Astrocyte of the cerebellum (primary cell): ENCODE data around the gene FYCO1.

Source experiments
- DNase-seq: peaks from one replicate; pipeline ENCODE4 v3.0.0-alpha.2; 2011; ENCODE audit warnings: low read depth
- H3K4me3 ChIP-seq: 2 replicates; pipeline ENCODE4 v1.5.1; 2011; ENCODE audit warnings: mild to moderate bottlenecking, low read depth, low read length, moderate library complexity
- in situ Hi-C: cut with HindIII; loops from 2 replicates; pipeline ENCODE4 v1.10.0; 2017; ENCODE audit warnings: low sequenced_read_pairs
- TF ChIP-seq, protein P1 (sequence below): IDR thresholded peaks from 2 replicates; pipeline ENCODE4 v1.5.1; 2012; ENCODE audit warnings: low read length, low read depth, moderate library complexity, mild to moderate bottlenecking; ENCODE audit errors: missing control alignments

The FYCO1 gene

GRCh38 chr3:45910892-45911291 is 84.7 kb downstream of the FYCO1 start:
- DNase-seq, result no peak
- TF ChIP-seq, protein P1, sequence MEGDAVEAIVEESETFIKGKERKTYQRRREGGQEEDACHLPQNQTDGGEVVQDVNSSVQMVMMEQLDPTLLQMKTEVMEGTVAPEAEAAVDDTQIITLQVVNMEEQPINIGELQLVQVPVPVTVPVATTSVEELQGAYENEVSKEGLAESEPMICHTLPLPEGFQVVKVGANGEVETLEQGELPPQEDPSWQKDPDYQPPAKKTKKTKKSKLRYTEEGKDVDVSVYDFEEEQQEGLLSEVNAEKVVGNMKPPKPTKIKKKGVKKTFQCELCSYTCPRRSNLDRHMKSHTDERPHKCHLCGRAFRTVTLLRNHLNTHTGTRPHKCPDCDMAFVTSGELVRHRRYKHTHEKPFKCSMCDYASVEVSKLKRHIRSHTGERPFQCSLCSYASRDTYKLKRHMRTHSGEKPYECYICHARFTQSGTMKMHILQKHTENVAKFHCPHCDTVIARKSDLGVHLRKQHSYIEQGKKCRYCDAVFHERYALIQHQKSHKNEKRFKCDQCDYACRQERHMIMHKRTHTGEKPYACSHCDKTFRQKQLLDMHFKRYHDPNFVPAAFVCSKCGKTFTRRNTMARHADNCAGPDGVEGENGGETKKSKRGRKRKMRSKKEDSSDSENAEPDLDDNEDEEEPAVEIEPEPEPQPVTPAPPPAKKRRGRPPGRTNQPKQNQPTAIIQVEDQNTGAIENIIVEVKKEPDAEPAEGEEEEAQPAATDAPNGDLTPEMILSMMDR, result no peak
- in situ Hi-C loops, result no loop called here
- H3K4me3 ChIP-seq, result no peak overlapping the region

- H3K4me3 ChIP-seq, result no peak overlapping the region
- TF ChIP-seq, protein P1, result no peak
- no peak for DNase-seq
- in situ Hi-C loops, result no loop called here
Observed at GRCh38 chr3:45909542-45909941, 86.1 kb downstream of the FYCO1 start.

GRCh38 chr3:45908761-45909160 is 86.9 kb downstream of the FYCO1 start:
- DNase-seq, result no peak
- in situ Hi-C loops, result no loop called here

GRCh38 chr3:45907769-45908705 is 87.6 kb downstream of the FYCO1 start:
- DNase-seq, result no peak
- TF ChIP-seq, protein P1, result no peak
- in situ Hi-C loops, result no loop called here

More at GRCh38 chr3:45908761-45909160, 86.9 kb downstream of the FYCO1 start:
- H3K4me3 ChIP-seq, result no peak overlapping the region
- TF ChIP-seq, protein P1, result no peak

DNA sequence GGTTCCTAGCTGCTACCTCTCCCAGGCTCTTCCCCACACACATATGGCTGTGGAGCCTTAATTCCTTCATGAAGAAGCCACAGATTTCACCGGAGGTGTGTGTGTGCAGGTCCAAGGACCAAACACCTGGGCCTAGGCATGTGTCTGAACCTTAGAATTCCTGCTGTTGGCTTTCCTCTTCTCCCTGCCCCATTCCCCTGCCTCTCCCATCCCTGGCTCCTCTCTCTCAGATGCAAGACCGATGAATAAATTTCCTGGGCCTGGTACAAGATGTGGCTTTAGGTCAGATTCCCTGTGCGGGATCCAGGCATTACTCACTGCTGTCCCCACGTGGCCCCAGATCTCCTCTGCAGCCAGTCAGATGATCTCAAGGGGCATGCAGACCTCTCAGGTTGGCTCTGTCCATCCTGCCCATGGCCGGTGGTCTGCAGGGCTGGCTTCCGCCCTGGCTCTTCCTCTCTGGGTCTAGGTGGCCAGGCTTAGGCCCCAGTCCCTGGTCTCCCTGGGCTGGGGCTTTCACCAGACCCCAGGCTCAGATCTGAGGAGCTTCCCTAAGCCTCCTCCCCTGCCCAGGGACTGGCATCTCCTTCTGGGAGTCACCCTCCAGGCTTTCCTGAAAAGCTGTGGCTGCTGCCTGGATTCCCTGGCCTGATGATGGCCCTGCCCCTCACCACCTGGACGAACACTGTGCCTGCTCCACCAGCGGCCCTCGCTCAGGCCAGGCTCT is 88.8 kb downstream of the FYCO1 start:
- DNase-seq, result peak; percentile 34
- no peak overlapping the region for H3K4me3 ChIP-seq
- in situ Hi-C loops, result no loop called here
- TF ChIP-seq, protein P1, result peak; percentile 74

More at GRCh38 chr3:45907769-45908705, 87.6 kb downstream of the FYCO1 start:
- H3K4me3 ChIP-seq, result no peak overlapping the region

DNA sequence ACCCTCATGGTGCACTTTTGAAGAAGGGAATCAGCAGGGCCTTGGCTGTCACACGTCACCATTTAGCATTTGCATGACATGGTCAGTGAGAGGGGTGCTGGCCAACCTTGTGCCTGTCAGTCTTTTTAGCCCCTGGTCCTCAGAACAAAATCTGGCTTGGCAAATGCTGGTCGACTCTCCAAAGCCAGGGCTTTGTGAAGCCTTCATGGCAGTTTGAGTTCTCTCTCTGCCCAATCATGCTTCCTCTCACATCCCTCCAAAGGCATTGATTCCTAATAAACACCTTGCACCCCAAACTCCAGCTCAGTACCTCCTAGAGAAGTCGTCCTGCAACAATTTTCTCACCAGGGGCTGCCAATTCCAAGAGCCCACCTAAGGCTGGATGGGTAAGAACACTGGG is 89.9 kb downstream of the FYCO1 start:
- H3K4me3 ChIP-seq, result no peak overlapping the region
- in situ Hi-C loops, result no loop called here
- DNase-seq, result no peak
- TF ChIP-seq, protein P1, result no peak
